AG09319 (cell line): Measurements from ENCODE around the gene GFRAL.

Source experiments
- DNase-seq: peaks from one replicate; pipeline ENCODE4 v3.0.0-alpha.2; 2010; ENCODE audit warnings: low read depth; ENCODE audit errors: extremely low read depth
- CTCF ChIP-seq: IDR thresholded peaks from 2 replicates; pipeline ENCODE4 v1.5.1; 2011; ENCODE audit warnings: low read depth, mild to moderate bottlenecking, inconsistent platforms, low read length, moderate library complexity

Gene GFRAL

GRCh38 chr6:55299286-55299985 is 27.8 kb upstream of the GFRAL start:
- no peak for DNase-seq
- no peak for TF ChIP-seq CTCF

- no peak for TF ChIP-seq CTCF
- no peak for DNase-seq
These were observed 22.5 kb upstream of the GFRAL start for GRCh38 chr6:55304747-55305146.

GRCh38 chr6:55319961-55320695 is 7.1 kb upstream of the GFRAL start:
- no peak for TF ChIP-seq CTCF

GRCh38 chr6:55320696-55321086 is 6.6 kb upstream of the GFRAL start:
- no peak for TF ChIP-seq CTCF
- no peak for DNase-seq

More at GRCh38 chr6:55319961-55320695, 7.1 kb upstream of the GFRAL start:
- DNase-seq: no peak

GRCh38 chr6:55377150-55377549 is 49.9 kb downstream of the GFRAL start:
- no peak for TF ChIP-seq CTCF

GRCh38 chr6:55379471-55379870 is 52.2 kb downstream of the GFRAL start:
- no peak for DNase-seq
- TF ChIP-seq CTCF: no peak

More at GRCh38 chr6:55377150-55377549, 49.9 kb downstream of the GFRAL start:
- no peak for DNase-seq

- DNase-seq: no peak
These were observed 52.6 kb downstream of the GFRAL start for GRCh38 chr6:55379895-55380294.

More at GRCh38 chr6:55379895-55380294, 52.6 kb downstream of the GFRAL start:
- TF ChIP-seq CTCF: no peak
